GM10847 (cell line): Measurements from ENCODE around the gene RAB13.
A peak's percentile ranks its signal among the peaks of the same experiment; 100 is the strongest.

Experiments
- POLR2A ChIP-seq: IDR thresholded peaks from 2 replicates; pipeline ENCODE4 v1.6.1; 2011; ENCODE audit not compliant: insufficient read length; ENCODE audit errors: extremely low read depth

The RAB13 gene

DNA sequence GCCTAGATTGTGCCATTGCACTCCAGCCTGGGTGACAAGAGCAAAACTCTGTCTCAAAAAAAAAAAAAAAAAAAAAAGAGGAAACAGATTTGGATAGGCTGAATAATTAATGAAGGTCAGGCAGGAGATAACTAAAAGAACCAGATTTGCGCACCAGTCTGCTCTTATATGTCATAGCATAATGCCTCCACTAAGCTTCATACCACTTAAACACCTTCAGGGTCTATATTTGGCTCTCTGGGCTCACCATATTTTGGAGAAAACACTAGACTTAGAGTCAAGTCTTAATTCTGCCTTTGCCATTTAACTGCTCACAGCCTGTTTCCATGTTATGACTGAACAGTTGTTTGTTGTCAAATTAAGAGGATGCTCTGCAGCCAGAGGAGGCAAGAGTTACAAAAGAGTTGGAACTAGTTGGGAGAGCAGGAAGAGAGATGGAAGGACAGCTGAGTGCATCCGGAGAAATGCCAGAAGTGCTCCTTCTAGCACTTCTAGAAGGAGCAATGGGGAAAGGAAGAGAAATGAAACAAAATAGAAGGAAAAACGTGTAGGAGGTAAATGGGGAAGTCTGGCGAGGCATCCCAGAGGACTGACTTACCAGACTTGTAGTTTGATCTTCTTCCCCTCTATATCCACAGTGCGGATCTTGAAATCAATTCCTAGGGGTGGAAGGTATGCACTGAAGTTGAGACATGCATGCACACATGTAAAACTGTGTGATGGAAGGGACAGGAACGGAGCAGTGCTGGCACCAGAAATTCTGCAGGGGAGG lies 1.8 kb downstream of the RAB13 start:
- TF ChIP-seq POLR2A, result no peak

DNA sequence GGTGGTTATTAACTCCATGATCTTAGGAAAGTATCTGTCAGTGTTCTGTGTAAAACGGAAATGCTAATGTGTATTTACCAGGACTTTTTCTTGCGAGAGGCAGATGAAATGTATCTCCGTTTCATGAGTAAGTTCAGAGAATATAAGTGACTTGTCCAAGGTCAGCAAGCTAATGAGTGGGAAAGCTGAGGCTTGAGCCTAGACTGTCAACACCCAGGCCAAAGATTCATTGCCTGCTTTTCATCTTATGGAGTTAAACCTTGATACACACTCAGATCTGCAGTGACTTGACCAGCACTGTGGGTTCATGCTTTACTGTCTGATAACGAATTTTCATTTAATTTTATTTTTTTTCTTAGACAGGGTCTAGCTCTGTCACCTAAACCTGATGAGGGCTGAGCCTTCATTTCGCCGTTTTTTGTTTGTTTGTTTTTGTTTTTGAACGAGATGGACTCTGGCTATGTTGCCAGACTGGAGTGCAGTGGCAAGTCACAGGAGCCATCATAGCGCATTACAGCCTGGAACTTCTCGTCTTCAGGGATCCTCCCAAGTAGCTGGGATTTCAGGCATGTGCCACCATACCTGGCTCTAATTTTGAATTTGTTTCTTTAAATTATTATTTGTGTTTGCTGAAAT lies 7.7 kb downstream of the RAB13 start:
- no peak for TF ChIP-seq POLR2A

DNA sequence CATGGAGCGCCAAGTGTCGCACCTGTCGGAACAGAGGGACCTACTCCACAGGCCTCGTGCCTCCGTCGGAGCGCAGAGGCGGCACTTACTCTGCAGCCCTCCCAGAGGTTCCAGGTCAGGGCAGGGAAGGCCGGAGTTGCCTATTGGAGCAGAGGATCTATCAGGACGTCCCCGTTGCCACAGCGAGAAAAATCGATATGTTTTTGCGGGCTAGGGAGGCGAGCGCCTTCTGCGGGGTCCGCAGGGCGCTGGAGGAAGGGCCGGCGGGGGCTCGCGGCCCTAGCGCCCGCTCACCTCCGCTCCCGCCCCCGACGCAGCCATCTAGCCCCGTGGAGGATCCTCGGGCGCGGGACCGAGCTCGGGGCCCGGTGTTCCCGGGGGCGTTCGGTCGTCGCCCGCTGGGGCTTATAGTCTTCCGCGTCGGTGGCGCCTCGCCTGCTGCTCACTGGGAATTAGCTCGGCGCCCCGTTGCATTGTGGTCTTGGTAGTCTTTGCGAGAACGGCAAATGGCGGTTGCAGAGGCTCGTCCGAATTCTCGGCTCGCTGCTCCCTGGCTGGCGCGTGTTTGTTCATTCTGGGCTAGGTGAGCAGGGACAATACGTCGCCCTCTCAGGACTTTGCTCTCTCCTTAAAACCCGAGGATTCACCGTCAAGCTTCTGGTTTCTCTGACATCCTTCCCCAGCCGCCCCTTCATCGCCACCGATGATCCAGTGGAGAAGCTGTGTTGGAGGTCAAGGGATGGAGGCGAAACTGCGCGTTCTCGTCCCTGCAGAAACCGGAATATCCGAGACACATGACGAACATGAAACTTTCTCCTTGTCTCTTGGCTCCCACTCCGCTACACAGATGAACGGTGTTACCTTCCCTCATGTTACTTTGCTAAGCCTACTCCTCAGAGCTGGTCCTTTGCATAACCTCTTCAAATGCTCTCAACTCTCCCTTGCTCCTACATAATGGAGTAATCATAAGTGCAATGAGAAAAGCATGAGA lies 8.6 kb downstream of the RAB13 start, which contains the start of gene JTB:
Gene JTB (minus strand): TSS at position 425 of the 991 bp plus-strand sequence. CDS start 422 bp downstream, at position 3.
- TF ChIP-seq POLR2A, result peak; percentile 87

DNA sequence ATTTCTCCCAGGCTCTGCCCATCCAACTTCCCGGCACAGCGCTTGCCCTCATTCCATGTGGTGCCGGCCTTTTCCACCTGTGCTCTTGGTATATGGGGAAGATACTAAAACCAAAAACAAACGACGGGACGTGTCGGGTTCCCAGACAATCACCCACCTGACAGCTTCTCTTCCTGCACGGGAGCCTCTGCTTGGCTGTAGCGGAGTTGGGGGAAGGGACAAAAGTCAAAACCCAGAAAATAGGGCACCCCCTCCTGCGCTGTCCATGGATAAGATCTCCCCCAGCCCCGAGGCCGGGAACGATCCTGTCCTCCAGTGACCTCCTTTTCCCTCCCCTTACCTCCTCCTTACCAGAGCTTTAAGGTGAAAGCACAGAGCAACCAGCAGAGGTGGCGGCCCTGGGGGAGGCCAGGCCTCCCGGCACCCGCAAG lies 9.3 kb downstream of the RAB13 start:
- no peak for TF ChIP-seq POLR2A

DNA sequence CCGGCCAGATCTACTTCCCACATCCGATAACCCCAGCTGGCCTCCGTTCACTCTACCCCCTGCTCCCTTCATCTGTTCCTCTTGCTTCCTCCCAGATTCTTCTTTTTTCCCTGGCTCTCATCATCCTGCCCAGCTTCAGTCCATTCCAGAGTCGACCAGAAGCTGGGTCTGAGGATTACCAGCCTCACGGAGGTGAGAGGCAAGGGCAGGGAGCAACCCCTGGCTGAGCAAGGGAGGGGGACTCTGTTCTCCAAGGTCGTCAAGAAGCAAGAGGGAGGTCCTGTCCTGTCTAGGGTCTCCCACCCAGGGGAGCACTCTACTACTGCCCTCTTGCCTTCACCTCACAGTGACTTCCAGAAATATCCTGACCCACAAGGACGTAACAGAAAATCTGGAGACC lies 12.6 kb downstream of the RAB13 start:
- no peak for TF ChIP-seq POLR2A

DNA sequence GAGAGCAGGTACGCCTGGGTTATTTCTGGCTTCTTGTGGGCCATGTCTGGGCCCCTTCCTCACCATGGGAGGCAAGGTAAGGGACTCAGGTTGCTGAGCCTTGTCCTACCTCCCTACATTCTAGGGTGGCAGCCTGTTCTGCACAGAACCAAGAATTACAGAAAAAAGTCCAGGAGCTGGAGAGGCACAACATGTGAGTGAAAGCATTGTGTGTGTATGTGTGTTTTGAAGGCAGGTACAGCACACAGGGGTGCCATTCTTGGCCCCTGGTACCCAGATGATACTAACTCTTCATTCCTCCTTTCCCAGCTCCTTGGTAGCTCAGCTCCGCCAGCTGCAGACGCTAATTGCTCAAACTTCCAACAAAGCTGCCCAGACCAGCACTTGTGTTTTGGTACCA lies 13.1 kb downstream of the RAB13 start:
- TF ChIP-seq POLR2A, result no peak

DNA sequence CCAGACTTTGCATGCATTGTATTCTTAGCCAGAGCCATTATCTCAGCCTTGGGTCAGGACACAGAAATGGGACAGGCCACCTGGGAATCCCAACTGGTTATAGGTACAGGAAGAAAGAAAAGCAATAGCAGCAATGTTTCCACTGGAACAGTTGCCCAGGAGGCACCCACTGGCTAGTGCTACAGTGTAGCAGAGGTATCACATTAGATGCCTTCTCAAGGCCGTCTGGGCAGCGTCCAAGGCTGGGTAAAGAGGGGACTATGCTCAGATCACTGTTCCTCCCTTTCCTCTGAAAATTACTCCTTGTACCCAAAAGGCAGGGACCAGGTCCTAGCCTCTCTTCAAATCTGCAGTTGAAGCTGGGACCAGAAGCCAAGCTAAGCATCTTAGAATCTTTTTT lies 15.8 kb downstream of the RAB13 start:
- no peak for TF ChIP-seq POLR2A

DNA sequence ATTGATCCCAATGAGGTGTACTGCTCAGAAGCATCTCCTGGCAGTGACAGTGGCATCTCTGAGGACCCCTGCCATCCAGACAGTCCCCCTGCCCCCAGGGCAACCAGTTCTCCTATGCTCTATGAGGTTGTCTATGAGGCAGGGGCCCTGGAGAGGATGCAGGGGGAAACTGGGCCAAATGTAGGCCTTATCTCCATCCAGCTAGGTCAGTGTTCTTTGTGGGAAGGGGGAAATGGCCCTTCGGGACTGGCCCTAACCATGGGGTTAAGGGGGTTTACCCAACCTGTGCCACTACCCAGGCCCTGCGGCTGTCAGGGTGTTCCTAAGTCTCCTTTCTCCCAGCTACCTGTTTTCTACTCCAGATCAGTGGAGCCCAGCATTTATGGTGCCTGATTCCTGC lies 17.2 kb downstream of the RAB13 start:
- no peak for TF ChIP-seq POLR2A

DNA sequence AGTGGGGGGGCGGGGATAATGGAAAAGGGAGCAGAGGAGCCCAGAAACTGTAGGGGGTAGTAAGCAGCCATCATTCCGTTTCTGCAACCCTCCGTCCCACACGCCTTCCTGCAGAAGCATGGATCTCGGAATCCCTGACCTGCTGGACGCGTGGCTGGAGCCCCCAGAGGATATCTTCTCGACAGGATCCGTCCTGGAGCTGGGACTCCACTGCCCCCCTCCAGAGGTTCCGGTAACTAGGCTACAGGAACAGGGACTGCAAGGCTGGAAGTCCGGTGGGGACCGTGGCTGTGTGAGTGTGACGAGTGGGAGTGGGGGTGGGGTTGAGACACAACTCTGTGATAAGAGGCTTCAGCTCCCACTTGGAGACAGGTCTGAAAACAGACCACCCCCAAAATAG lies 17.7 kb downstream of the RAB13 start:
- no peak for TF ChIP-seq POLR2A

DNA sequence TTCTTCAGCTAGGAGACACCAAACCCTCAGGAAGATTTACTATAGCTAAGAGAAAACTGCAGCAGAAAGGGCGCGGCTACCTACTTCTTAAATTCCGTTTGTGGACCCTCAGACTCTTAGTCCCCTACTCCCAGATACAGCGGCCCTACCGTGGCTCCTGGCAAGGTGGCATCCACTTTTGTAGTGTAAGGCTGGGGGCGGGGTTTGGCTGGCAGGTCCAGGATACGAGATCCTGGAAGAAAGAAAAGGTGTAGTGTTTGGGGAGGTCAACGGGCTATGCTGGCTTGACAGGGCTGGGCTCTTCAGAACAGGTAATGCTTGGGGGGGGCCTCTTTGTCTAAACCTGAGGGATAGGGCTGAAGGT lies 18.2 kb downstream of the RAB13 start:
- no peak for TF ChIP-seq POLR2A

DNA sequence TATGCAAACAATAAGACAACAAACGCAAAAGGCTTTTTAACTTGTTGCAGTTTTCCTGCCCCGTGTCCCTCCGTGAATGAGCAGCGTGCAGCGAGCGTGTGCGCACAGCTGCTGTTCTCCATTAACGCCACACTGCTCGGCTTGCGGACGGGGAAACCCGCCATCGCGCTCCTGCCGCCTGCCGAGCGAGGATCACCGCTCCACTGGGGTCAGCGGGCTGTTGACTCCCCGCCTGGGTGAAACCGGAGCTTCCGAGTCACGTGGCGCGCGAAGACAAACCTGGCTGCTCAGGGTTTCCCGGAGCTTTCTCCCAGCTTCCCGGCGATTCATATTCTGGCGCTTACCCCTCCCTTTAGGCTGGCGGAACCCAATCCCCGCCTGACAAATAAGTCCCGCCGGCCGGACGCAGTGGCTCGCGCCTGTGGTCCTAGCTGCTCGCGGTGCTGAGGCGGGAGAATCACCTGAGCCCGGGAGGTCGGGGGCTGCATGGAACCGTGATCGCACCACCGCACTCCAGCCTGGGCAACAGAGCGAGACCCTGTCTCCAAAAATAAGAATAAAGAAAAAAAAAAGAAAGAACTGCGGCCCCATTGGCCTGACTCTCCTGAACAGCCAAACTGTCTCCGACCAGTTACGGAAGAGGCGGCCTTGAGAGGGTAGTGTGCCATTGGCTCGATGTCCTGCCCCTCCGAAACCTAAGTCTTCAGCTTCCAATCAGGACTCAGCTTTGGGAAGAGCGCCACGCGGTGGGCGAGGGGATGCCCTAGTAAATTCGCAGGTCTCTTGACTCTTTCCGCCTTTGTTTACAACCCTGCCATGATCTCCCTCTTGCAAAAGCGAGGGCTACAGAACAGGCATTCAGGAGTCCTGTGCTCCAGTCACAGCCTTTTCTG lies 18.8 kb downstream of the RAB13 start, which contains the start of gene CREB3L4:
Gene CREB3L4 (plus strand): TSS at position 796 of the 893 bp plus-strand sequence. CDS start 624 bp downstream, outside the sequence.
- TF ChIP-seq POLR2A, result peak; percentile 69

DNA sequence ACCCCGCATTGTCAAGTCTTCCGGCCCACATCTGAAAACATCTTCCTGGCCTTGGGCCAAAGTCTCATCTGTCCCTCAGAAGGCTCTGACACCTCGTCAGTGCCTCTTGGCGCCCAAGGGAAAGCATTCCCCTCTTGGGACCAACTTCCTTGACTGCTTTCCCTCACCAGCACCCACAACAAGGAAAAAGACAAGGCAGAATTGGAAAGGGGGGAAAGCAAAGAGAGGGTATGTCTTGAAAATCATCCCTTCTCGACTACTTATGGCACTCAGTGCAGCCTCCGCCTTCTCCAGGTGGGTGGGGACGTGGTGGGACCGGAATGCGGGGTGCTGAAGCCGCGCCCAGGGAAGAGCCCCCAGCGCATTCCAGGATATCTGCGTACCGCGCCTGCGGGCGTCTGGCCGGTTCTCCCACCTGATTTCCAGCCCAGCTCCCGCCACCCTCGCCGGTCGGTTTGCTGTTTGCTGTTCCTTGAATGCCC lies 22.2 kb downstream of the RAB13 start:
- no peak for TF ChIP-seq POLR2A

DNA sequence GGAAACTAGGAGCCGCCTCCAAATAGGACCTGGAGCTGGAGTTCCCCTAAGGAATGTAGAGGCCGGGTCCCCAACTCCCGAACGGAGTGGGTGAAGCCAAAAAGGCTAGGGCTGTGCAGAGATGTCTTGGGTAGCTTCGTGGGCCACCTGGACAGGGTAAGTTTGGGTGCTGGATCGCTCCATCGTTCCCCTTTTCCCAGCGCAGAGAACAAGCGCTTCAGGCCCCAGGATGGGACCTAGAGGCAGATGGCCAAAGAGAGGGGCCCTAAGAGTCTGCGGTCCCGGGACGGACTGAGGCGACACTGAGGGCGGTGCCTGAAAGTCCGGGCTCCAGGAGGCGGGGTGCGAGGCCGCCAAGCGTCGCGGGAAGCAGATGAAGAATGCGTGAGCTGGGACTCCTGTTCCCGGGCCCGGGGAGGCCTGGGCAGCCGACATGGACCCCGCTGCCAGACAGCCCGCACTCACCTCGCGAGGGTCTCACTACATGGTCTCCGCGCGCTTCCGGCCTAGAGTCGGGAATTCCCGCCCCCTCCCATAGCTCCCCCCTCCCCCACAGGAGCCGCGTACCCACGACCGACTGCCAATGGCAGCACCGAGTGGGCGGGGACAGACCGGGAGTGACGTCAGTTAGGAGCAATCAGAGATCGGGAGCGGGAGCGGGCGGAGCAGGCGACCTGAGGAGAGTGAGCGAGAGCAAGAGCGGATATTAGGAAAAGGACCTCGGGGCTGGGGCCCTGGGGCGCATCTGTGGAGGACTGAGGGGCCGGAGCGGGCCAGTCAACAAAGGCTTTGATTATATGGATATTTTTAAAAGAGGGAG lies 22.9 kb downstream of the RAB13 start, which contains the start of gene SLC39A1:
Gene SLC39A1 (minus strand): TSS at position 508 of the 820 bp plus-strand sequence. CDS start 822 bp downstream, outside the sequence.
- TF ChIP-seq POLR2A, result peak; percentile 60
